Neutrophil (primary cell): ENCODE measurements around the gene CD9.

Experiments used
- H3K27ac ChIP-seq: fragments of 200-600 bp; sonication (generic); 2 replicates; pipeline ENCODE4 v1.5.1; 2016; ENCODE audit warnings: mild to moderate bottlenecking, moderate library complexity
- H3K27me3 ChIP-seq: fragments of 200-600 bp; sonication (generic); 2 replicates; pipeline ENCODE4 v1.6.0; 2016; ENCODE audit warnings: mild to moderate bottlenecking
- H3K36me3 ChIP-seq: fragments of 200-600 bp; sonication (generic); 2 replicates; pipeline ENCODE4 v1.5.1; 2017
- H3K4me1 ChIP-seq, 2 experiments: fragments of 200-600 bp in 1 of 2; sonication (generic) in 1 of 2; 1 replicate in 1 of 2; 2 replicates in 1 of 2; pipeline versions ENCODE4 v1.5.1 to v1.6.1; 2013 to 2016; ENCODE audit warnings: low read depth in 1 of 2, low read length in 1 of 2, mild to moderate bottlenecking in 1 of 2, moderate library complexity in 1 of 2; ENCODE audit not compliant: control insufficient read depth in 1 of 2, insufficient read depth in 1 of 2
- H3K4me3 ChIP-seq, 2 experiments: fragments of 200-600 bp in 1 of 2; sonication (generic) in 1 of 2; 1 replicate in 1 of 2; 2 replicates in 1 of 2; pipeline ENCODE4 v1.5.1; 2013 to 2016; ENCODE audit warnings: low read depth in 1 of 2, low read length in 1 of 2, mild to moderate bottlenecking in 1 of 2, moderate library complexity in 1 of 2
- H3K9me3 ChIP-seq: fragments of 200-600 bp; sonication (generic); 2 replicates; pipeline ENCODE4 v1.5.1; 2016
- TF ChIP-seq, protein P1 (sequence below): fragments of 200-600 bp; sonication (generic); IDR thresholded peaks from 2 replicates; pipeline ENCODE4 v1.5.1; 2016; ENCODE audit warnings: antibody characterized with exemption

CD9 gene

GRCh38 chr12:6218347-6218925 is 18.2 kb downstream of the CD9 start:
- Histone ChIP-seq H3K27me3 (no peaks in the 10 kb centered on the region), H3K4me1 (no peaks in the 10 kb centered on the region), H3K4me3 (no peak overlapping the region), H3K27ac (no peak overlapping the region), H3K36me3 (no peaks in the 10 kb centered on the region), H3K9me3 (no peaks in the 10 kb centered on the region)
- TF ChIP-seq, protein P1, sequence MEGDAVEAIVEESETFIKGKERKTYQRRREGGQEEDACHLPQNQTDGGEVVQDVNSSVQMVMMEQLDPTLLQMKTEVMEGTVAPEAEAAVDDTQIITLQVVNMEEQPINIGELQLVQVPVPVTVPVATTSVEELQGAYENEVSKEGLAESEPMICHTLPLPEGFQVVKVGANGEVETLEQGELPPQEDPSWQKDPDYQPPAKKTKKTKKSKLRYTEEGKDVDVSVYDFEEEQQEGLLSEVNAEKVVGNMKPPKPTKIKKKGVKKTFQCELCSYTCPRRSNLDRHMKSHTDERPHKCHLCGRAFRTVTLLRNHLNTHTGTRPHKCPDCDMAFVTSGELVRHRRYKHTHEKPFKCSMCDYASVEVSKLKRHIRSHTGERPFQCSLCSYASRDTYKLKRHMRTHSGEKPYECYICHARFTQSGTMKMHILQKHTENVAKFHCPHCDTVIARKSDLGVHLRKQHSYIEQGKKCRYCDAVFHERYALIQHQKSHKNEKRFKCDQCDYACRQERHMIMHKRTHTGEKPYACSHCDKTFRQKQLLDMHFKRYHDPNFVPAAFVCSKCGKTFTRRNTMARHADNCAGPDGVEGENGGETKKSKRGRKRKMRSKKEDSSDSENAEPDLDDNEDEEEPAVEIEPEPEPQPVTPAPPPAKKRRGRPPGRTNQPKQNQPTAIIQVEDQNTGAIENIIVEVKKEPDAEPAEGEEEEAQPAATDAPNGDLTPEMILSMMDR: no peak

GRCh38 chr12:6219980-6220379 is 19.8 kb downstream of the CD9 start:
- Histone ChIP-seq H3K4me1 (no peaks in the 10 kb centered on the region), H3K36me3 (no peaks in the 10 kb centered on the region)

DNA sequence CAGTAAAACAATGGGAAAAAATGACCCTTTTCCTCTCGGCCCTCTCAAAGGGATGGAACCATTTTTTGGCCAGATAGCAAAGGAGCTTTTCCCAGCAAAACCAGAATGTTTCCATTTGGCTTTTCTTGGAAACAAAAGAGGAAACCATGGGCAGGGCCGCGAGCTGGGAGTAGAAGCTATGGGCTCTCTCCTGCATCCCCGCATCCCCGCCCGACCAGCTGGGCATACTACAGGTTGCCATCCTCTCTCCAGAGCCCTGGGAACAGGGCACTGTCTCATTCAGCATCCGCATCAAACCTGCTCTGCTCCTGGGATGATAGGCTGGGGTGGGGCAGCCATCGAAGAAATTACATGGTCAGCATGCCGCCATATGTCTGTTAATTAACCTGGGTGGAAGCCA is 20.9 kb downstream of the CD9 start:
- TF ChIP-seq, protein P1: no peak
- no peaks in the 10 kb centered on the region for H3K9me3 ChIP-seq
- H3K4me3 ChIP-seq: no peak overlapping the region
- H3K4me1 ChIP-seq: no peaks in the 10 kb centered on the region
- no peaks in the 10 kb centered on the region for H3K36me3 ChIP-seq
- no peaks in the 10 kb centered on the region for H3K27me3 ChIP-seq
- no peak overlapping the region for H3K27ac ChIP-seq

More at GRCh38 chr12:6219980-6220379, 19.8 kb downstream of the CD9 start:
- Histone ChIP-seq H3K27ac (no peak overlapping the region), H3K27me3 (no peaks in the 10 kb centered on the region), H3K9me3 (no peaks in the 10 kb centered on the region), H3K4me3 (no peak overlapping the region)
- TF ChIP-seq, protein P1: no peak

- no peaks in the 10 kb centered on the region for H3K27me3 ChIP-seq
- TF ChIP-seq, protein P1: no peak
- H3K4me3 ChIP-seq: no peak overlapping the region
- H3K9me3 ChIP-seq: no peaks in the 10 kb centered on the region
- no peaks in the 10 kb centered on the region for H3K36me3 ChIP-seq
- no peak overlapping the region for H3K27ac ChIP-seq
- no peaks in the 10 kb centered on the region for H3K4me1 ChIP-seq
These were observed 22.0 kb downstream of the CD9 start for GRCh38 chr12:6222078-6222654.

DNA sequence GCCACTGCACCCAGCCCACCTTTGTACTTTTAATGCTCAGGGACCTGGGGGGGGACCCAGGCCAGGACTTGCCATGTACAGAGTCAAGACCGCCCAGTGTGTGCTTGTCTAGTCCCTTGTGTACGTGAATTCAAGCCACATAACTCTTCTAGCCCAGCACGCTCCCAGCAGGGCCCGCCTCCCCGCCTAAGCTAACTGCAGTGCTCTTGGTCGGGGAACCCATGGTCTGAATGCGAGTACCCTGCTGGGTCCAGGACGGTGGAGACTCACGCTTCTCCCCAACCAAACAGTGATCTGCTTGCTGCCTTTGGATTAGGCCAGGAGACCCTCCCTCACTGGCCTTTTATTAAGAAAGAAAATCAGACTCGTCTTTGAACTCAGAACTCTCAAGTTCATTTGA is 23.3 kb downstream of the CD9 start:
- Histone ChIP-seq H3K36me3 (no peaks in the 10 kb centered on the region), H3K27me3 (no peaks in the 10 kb centered on the region), H3K4me3 (no peak overlapping the region), H3K9me3 (no peaks in the 10 kb centered on the region), H3K27ac (no peak overlapping the region), H3K4me1 (no peaks in the 10 kb centered on the region)
- TF ChIP-seq, protein P1: no peak
